Stimulated activated naive CD8-positive, alpha-beta T cell treated with anti-CD3 and anti-CD28 coated beads, Interleukin-15, Interleukin-2, amounts not matched to agents 100 U/mL and 50 U/mL, for 24 hours (primary cell): ENCODE data around the gene MPG.

ENCODE experiments used
- ATAC-seq: fragments of 150-1000 bp; cut with Tn5 transposase; one replicate; pipeline ENCODE4 v1.10.0; 2021
- DNase-seq: peaks from one replicate; pipeline ENCODE4 v3.0.0; 2021

Gene MPG

DNA sequence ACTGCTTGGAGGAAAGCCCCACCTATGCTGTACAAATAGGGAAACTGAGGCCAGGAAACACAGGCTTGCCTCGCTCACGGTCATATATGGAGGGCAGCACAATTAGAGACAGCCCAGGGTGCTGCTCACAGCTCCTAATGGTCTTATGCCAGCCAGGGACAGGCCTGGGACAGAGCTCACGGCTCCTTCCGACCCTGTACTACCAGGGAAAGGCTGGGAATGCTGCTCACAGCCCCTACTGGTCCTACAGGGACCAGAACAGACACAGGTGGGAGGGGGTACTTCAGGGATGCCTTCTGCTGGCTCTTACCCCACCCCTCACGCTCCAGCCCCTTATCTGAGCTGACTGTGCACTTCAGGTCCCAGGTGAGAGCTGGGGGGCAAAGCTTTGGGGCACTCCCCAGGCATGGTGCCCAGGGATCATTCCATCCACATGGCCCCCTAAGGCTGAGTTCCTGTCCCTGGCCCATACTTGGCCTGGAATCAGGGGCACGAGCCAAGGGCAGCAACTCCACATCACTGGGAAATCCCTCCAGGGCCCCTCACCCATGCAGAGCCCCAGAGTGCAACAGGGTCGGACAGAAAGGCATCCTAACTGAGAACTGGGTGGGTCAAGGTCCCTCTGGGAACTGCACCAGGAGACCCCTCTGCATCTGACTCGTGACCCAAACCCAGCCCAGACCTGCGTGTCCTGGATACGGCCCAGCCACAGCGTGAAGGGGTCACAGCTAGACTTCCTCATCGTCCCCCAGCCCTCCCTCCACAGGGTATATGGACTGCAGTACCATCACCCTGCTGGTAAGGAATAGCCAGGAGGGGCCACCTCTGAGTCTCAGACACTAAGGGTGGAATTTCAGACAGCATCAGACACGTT lies 11.5 kb upstream of the MPG start:
- no peak for DNase-seq
- no peak for ATAC-seq

- DNase-seq: no peak
- ATAC-seq: no peak
These were observed 10.7 kb upstream of the MPG start for GRCh38 chr16:67183-67791.

DNA sequence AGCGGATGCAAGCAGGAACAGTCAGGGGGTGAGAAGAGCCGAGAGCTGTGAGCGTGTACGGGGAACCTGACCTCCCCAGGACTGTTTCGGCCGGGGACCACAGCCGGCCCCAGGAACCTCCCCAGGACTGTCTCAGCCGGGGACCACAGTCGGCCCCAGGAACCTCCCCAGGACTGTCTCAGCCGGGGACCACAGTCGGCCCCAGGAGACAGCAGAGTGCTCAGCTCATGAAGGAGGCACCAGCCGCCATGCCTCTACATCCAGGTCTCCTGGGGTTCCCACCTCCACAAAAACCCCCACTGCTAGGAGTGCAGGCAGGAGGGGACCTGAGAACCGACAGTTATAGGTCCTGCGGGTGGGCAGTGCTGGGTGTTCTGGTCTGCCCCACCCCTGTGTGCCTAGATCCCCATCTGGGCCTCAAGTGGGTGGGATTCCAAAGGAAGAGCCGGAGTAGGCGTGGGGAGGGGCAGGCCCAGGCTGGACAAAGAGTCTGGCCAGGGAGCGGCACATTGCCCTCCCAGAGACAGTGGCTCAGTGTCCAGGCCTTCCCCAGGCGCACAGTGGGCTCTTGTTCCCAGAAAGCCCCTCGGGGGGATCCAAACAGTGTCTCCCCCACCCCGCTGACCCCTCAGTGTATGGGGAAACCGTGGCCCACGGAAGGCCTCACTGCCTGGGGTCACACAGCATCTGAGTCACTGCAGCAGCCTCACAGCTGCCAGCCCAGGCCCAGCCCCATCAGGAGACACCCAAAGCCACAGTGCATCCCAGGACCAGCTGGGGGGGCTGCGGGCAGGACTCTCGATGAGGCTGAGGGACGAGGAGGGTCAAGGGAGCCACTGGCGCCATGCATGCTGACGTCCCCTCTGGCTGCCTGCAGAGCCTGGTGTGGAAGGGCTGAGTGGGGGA lies 9.9 kb upstream of the MPG start:
- ATAC-seq (no peak), DNase-seq (no peak)

GRCh38 chr16:69181-69580 lies 8.8 kb upstream of the MPG start:
- ATAC-seq (no peak), DNase-seq (no peak)

DNA sequence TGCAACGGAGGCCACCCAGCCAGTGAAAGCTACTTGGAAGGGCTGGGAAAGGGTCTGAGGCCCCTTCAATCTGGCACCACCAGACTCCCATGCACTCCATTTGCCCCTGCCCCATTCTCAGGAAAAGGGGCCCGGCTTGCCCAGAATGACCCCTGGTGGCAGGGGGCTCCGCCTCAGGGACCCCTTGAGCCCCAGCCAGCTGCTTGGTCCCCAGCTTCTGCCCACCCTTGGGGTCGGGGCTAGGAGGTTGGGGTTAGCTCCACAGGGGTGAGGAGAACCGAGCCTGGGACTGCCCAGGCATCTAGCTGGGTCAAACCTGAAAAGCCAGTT lies 6.8 kb upstream of the MPG start:
- ATAC-seq (no peak), DNase-seq (no peak)

GRCh38 chr16:71540-72401 lies 6.3 kb upstream of the MPG start:
- ATAC-seq (no peak), DNase-seq (no peak)

DNA sequence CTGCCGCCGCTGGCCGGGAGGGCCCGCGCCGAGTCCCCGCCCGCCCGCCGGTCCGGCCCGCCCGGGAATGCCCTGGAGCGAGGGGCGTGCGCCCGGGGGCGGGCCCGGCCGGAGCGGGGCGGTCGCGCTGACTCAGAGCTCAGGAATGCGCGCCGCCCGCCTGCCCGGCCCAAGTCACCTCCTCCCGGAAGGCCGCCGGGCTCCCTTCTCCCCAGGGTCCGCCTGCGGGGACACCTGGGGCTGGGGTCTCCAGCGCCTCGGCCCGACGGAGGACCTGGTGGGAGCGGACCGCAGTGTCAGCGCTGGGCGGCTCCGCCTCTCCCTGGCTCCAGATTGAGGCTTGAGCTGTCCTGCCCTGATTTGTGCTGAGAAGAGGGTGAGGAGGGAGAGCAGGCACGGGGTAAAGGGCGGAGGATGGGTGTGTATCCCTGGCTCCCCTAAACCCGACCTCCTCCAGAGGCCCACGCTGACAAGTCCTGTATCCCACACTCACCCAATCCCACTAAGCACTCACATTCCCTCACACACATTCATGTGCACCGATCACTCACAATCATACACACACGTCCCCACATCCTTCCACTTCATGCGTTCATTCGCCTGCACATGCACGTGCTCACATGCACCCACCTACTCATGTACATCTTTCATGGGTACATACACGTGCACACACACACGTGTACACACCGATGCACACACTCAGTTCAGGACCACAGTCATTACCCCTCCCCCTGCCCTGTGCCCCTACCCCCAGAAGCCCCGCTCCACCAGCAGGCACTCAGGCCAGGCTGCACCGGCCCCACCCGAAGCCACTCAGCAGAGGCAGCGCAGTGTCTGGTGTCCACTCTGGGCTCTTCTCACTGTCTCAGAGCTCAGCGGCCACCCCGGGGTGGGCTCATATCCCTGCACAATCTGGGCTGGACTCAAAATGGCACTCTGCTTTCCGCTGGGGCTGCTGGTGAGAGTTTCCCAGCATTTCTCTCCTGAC lies 5.2 kb upstream of the MPG start, which contains the start of gene RHBDF1:
TSS of gene RHBDF1 (minus strand) at position 71 of the 988 bp plus-strand sequence. CDS start 7,616 bp downstream, outside the sequence.
- DNase-seq (peak; percentile 50), ATAC-seq (peak; percentile 29)

DNA sequence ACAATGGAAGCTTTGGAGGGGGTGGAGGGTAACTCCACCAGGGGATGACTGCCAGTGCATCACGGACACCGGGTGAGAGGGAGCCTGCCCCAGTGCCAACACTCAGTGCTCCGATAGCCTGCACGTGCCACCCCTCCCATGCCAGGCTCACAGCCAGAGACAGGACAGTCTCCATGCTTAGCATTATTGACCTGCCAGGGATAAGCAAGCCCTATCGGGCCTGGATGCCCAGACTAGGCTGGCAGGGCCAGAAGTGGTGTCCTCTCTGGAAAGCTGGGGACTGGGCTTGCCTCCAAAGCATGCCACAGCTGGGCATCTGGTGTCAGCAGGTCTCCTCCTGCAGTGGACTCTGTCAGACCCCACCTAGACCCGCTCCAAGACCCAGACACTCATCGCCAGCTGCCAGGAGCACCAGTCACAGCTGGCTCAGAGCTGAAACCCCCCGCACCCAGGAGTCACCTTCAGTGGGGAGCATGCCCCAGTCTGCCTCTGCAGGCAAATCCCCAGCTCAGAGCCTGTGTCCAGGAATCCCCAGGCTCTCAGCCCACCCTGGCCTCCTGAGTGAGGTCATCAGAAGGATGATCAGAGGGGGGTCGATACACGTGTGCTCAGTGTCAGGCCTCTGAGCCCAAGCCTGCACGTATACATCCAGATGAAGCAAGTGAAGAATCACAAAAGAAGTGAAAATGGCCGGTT lies 3.8 kb upstream of the MPG start:
- DNase-seq (no peak), ATAC-seq (no peak)

- no peak for DNase-seq
- ATAC-seq: no peak
These were observed 3.2 kb upstream of the MPG start for GRCh38 chr16:74747-75334.

DNA sequence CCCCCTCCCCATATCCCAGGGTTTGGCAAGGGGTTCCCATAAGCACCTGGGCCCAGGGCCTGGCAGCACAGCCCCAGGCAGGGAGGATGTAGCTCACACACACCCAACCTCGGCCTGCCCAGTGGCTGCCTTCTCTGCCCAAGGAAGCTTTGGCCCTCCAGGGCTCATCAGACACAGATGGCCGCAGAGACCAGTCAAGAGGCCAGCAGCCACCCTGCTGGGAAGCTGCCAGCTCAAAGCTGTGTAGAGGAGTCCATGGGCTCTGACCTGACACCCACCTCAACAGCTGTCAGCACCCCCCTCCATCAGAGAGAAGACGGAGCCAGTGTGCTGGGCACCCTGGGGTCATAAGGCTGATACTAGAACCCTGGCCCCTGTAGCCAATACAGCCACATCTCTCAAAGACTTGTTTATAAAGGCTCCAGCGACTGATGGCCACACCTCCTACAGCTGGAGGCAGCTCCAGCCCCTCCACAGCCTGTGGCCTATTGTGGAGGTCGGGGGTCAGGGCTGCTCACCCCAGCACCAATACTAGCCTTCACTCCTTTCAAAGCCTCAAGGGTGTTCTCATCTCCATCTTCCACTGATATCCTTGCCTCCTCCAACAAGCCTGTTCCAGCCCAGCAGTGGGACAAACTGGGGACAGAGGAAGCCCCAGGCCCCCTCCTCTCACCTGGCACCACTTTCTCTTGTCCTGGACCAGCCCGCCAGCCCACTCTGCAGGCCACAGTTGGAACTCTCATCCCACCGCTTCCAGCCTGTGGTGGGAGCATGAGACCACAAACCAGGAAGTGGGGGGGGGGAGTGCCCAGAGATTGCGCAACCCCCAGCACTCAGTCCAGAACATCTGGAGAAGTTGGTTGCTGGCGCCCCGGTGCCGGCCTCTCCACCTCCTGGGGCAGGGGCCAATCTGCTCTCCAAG lies 2.2 kb upstream of the MPG start:
- DNase-seq: no peak

GRCh38 chr16:76535-77272 lies 1.3 kb upstream of the MPG start:
- DNase-seq: peak; percentile 33

More for the DNA sequence above, 2.2 kb upstream of the MPG start:
- no peak for ATAC-seq

GRCh38 chr16:77273-77806 lies 685 bp upstream of the MPG start:
- DNase-seq (peak; percentile 52), ATAC-seq (peak; percentile 41)

More at GRCh38 chr16:76535-77272, 1.3 kb upstream of the MPG start:
- ATAC-seq: no peak

DNA sequence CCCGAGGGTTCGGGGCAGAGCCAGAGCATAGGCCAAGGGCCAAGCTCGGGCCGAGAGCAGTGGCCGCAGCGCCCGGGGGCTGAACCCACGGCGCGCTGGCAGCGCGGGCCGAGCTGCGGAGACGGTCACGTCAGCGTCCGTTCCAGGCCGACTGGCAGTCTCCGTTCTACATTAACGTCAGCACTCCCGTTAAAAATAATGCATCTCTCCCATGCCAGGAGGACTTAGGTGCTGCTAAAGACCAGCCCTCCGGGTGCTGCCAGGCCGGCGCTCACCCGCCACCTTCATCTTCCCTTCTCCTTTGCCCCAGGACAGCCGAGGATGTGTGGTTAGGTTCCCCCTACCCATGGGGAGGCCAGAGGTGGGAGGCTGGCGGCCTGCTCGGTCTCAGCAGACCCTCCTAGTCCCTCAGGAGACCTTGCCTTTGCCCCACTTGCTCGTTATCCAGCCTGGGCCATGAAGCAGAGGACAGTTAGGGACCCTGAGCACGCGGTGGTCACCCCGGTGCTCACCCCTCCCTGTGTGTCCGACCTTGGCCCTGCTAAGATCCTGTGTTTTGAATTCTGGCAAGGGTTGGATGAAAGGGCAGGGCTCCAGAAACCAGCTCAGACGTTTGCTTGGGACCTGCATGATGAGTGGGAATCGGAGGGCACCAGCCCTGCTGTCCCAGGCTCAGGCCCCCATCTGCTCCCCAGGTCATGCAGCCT lies 572 bp downstream of the MPG start:
- DNase-seq (no peak), ATAC-seq (no peak)

GRCh38 chr16:79151-80054 lies 1.4 kb downstream of the MPG start:
- DNase-seq (no peak), ATAC-seq (no peak)

DNA sequence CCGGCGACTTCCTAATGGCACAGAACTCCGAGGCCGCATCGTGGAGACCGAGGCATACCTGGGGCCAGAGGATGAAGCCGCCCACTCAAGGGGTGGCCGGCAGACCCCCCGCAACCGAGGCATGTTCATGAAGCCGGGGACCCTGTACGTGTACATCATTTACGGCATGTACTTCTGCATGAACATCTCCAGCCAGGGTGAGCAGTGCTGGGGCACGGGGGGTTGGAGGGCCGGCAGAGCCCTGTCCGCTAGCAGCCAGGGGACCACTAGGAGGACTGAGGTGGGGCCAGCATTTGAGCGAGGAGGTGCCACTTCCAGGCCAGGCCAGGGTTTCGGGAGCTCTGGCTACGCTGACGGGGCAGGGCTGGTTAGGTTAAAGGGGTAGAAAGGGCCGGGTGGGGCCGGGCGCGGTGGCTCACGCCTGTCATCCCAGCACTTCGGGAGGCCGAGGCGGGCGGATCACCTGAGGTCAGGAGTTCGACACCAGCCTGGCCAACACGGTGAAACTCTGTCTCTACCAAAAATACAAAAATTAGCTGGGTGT lies 5.1 kb downstream of the MPG start:
- DNase-seq (no peak), ATAC-seq (no peak)
